Keratinocyte (primary cell): ENCODE results near the gene CLSTN2.

Experiments
- CTCF ChIP-seq, 3 experiments: IDR thresholded peaks in 1 of 3; conservative IDR thresholded peaks in 1 of 3; optimal IDR thresholded peaks in 1 of 3; 2 replicates in 2 of 3; 3 replicates in 1 of 3; pipeline versions ENCODE3 to v1.5.1; 2011; ENCODE audit warnings: low read length in 3 of 3, mild to moderate bottlenecking in 3 of 3, moderate library complexity in 2 of 3, control low read depth in 1 of 3, inconsistent platforms in 1 of 3; ENCODE audit not compliant: insufficient read depth in 2 of 3; ENCODE audit errors: extremely low read depth in 1 of 3
- EZH2 ChIP-seq: IDR thresholded peaks from one replicate; pipeline ENCODE4 v1.6.1; 2012; ENCODE audit warnings: inconsistent platforms, mild to moderate bottlenecking, low read length, moderate library complexity

DNA sequence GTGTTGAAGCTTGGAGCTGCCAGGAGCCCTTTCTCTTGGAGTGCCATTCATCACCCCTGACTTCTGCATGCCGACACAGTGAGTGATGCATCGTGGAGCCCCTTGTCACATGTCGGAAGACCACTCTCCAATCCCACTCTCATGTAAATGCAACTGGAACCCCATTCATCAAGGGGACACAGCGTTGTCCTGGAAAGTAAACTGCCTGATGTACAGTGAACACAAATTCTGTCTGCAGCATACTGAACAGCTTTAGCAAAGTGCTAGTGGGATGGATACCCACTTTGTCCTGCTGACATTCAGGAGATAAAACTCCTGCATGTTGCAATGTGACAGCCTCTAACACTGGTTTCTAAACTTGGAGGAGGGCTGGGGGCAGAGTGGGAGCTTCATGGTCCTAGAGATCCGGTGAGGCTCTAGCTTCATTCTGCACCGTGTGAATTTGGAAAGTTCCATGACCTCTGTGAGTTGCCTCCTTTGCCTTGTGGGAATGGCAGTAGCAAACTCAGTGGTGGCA is 194.8 kb downstream of the CLSTN2 start:
- no peak for TF ChIP-seq CTCF (optimal IDR thresholded peaks at IDR 0.05 in 1 of 3, IDR thresholded peaks at IDR 0.05 in 1 of 3, conservative IDR thresholded peaks at IDR 0.05 in 1 of 3; ENCODE audit: extremely low read depth in 1 of 3, insufficient read depth in 2 of 3, low read length in 3 of 3)
- no peak for TF ChIP-seq EZH2
